Large intestine (tissue), 12 donors: ENCODE measurements around the gene CLEC2D. TPM values are rescaled to one million over a fixed set of nuclear protein-coding genes. Genes with fewer than 3 reads are reported as not detected.

Experiments used
- DNase-seq, 2 donors: peaks; one replicate each; pipeline versions ENCODE4 v3.0.0 to v3.0.0-alpha.2; 2013
- H3K27ac ChIP-seq: one replicate; pipeline ENCODE4 v1.5.1; 2013; ENCODE audit warnings: low read length
- H3K27me3 ChIP-seq: 2 replicates; pipeline ENCODE4 v1.6.1; 2013; ENCODE audit warnings: low read length; ENCODE audit not compliant: control insufficient read depth, insufficient read depth
- H3K36me3 ChIP-seq: 2 replicates; pipeline ENCODE4 v1.6.1; 2013; ENCODE audit warnings: low read length; ENCODE audit not compliant: control insufficient read depth, insufficient read depth
- H3K4me1 ChIP-seq: one replicate; pipeline ENCODE4 v1.6.1; 2013; ENCODE audit warnings: low read length; ENCODE audit not compliant: control insufficient read depth, insufficient read depth
- H3K4me3 ChIP-seq: one replicate; pipeline ENCODE4 v1.5.1; 2013; ENCODE audit warnings: low read length
- H3K9me3 ChIP-seq: one replicate; pipeline ENCODE4 v1.6.1; 2013; ENCODE audit warnings: mild to moderate bottlenecking, low read depth, low read length, moderate library complexity; ENCODE audit not compliant: control insufficient read depth
- WGBS: methylation state at CpG from one replicate; pipeline ENCODE4 v1.1.5; 2013; ENCODE audit warnings: low lambda C conversion rate; ENCODE audit not compliant: insufficient coverage; 5-methylcytosine and 5-hydroxymethylcytosine counted together
- long read RNA-seq, 11 donors: transcript quantifications; one replicate each; lab custom pipeline, GENCODE V29; 2026
- polyA plus RNA-seq: library from polyadenylated mRNA; unstranded; fragments of 120-200 nt; gene quantifications from one replicate; pipeline ENCODE4 v1.2.1, GENCODE V29; 2013

CLEC2D gene
- polyA plus RNA-seq: 9.9 TPM
- long read RNA-seq, donor 1: 0 reads
- long read RNA-seq, donor 2: 0 reads
- long read RNA-seq, donor 3: 0 reads
- long read RNA-seq, donor 4: 0 reads
- long read RNA-seq, donor 5: 0 reads
- long read RNA-seq, donor 6, partial matches to known transcripts: 0 of 1 reads
- long read RNA-seq, donor 6, other reads (novel, unspliced or antisense): 0 of 1 reads
- long read RNA-seq, donor 7: 0 reads
- long read RNA-seq, donor 8, partial matches to known transcripts: 0 of 1 reads
- long read RNA-seq, donor 8, other reads (novel, unspliced or antisense): 0 of 1 reads
- long read RNA-seq, donor 9, full-length matches to known transcripts: 1 of 1 reads
- long read RNA-seq, donor 9, partial matches to known transcripts: 0 of 1 reads
- long read RNA-seq, donor 9, other reads (novel, unspliced or antisense): 0 of 1 reads
- long read RNA-seq, donor 10, partial matches to known transcripts: 0 of 1 reads
- long read RNA-seq, donor 10, other reads (novel, unspliced or antisense): 0 of 1 reads
- long read RNA-seq, donor 11: 0 reads

- peaks cover 5% of the 10 kb centered on the region for H3K36me3 ChIP-seq
- no peak within 1 kb of the TSS for H3K4me3 ChIP-seq
- 97% methylated on average over 4 of the region's 4 CpGs for WGBS
- no peaks in the 10 kb centered on the region for H3K9me3 ChIP-seq
- DNase-seq: no peak
- no peaks in the 10 kb centered on the region for H3K27me3 ChIP-seq
- H3K27ac ChIP-seq: no peak within 1 kb of the TSS
- H3K4me1 ChIP-seq: no peaks in the 10 kb centered on the region
Measured at GRCh38 chr12:9669534-9669933, at the start of gene CLEC2D. TSS of gene CLEC2D (plus strand) at chr12:9669713. CDS start at chr12:9669735, 22 bp downstream.

DNA sequence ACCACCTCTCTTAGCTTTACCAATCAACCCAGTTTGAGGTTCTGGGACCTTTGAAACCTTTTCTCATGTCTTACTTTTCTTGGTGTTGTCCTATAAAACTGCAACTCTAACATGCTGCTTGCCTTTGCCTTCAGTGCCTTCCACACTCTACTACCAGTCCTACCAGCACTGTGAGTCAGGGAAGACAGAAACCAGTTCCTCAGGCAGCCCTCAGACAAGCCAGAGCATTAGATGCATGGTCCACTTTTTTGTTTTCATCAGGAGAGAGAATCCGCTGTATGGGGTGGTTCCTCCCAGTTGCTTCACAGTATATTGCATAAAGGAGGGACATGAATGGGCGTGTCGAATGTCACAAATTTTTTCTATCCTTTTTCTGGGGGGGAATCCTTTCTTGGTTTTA lies 44.5 kb upstream of the CLEC2D start:
- no peaks in the 10 kb centered on the region for H3K4me1 ChIP-seq
- DNase-seq: no peak
- H3K27me3 ChIP-seq: no peaks in the 10 kb centered on the region
- H3K9me3 ChIP-seq: peaks cover 4% of the 10 kb centered on the region
- no peak overlapping the region for H3K27ac ChIP-seq
- H3K36me3 ChIP-seq: no peaks in the 10 kb centered on the region
- H3K4me3 ChIP-seq: no peak overlapping the region
- no CpG with 5 or more reads among the region's 3 CpGs for WGBS

DNA sequence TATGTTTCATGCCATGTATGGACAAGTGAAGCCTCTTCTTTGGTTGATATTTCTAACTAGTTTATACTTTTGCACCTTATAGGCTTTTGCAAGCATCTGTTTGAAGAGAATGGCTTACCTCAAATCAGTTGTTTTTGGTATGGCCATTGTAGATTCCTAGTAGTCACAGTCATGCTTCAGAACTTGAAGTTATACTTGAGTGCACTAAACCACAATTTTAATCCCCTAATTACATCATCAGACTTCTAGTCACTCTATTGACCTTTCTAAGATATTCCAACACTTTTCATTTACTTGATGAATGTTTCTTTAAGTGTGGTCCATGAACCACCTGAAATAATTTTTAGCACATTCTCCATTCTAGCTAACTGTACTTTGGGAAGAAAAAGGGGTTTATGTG lies 43.2 kb upstream of the CLEC2D start:
- H3K9me3 ChIP-seq: peaks cover 4% of the 10 kb centered on the region
- no peak for DNase-seq
- H3K27me3 ChIP-seq: no peaks in the 10 kb centered on the region

DNA sequence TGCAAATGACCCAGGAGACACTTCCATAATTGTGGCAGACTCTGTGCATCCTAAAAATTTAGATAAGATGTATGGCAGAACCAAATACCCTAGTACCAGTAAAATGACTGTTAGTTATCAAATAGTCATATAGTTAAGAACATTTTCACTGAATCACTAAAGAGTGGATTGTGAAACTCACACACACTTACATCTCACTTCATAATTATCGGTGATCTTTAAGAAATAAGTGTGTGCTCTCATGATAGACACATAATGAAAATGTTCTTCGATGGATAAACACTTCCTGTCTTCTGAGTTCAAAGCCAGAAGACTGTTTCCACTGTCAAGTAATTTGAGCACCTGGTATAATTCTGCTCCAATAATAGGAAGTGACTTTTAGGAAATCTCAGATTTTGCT lies 42.7 kb upstream of the CLEC2D start:
- no peak overlapping the region for H3K4me3 ChIP-seq
- H3K9me3 ChIP-seq: peaks cover 4% of the 10 kb centered on the region
- 100% methylated on average over 1 of the region's 2 CpGs for WGBS
- H3K4me1 ChIP-seq: no peaks in the 10 kb centered on the region
- H3K36me3 ChIP-seq: no peaks in the 10 kb centered on the region
- no peaks in the 10 kb centered on the region for H3K27me3 ChIP-seq
- H3K27ac ChIP-seq: no peak overlapping the region
- no peak for DNase-seq

More for the DNA sequence above, 43.2 kb upstream of the CLEC2D start:
- no peak overlapping the region for H3K4me3 ChIP-seq
- no peaks in the 10 kb centered on the region for H3K4me1 ChIP-seq
- no peak overlapping the region for H3K27ac ChIP-seq
- no peaks in the 10 kb centered on the region for H3K36me3 ChIP-seq

DNA sequence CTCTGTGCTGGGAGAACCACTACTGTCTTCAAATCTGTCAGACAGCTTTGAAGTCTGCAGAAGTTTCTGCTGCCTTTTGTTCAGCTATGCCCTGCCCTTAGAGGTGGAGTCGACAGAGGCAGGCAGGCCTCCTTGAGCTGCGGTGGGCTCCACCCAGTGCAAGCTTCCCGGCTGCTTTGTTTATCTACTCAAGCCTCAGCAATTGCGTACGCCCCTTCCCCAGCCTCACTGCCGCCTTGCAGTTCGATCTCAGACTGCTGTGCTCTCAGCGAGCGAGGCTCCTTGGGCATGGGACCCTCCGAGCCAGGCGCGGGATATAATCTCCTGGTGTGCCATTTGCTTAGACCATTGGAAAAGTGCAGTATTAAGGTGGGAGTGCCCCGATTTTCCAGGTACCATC lies 36.7 kb upstream of the CLEC2D start:
- WGBS: no CpG with 5 or more reads among the region's 13 CpGs
- H3K27ac ChIP-seq: no peak overlapping the region
- H3K27me3 ChIP-seq: no peaks in the 10 kb centered on the region
- peaks cover 4% of the 10 kb centered on the region for H3K9me3 ChIP-seq
- no peak for DNase-seq
- H3K36me3 ChIP-seq: no peaks in the 10 kb centered on the region
- H3K4me1 ChIP-seq: no peaks in the 10 kb centered on the region
- H3K4me3 ChIP-seq: no peak overlapping the region

DNA sequence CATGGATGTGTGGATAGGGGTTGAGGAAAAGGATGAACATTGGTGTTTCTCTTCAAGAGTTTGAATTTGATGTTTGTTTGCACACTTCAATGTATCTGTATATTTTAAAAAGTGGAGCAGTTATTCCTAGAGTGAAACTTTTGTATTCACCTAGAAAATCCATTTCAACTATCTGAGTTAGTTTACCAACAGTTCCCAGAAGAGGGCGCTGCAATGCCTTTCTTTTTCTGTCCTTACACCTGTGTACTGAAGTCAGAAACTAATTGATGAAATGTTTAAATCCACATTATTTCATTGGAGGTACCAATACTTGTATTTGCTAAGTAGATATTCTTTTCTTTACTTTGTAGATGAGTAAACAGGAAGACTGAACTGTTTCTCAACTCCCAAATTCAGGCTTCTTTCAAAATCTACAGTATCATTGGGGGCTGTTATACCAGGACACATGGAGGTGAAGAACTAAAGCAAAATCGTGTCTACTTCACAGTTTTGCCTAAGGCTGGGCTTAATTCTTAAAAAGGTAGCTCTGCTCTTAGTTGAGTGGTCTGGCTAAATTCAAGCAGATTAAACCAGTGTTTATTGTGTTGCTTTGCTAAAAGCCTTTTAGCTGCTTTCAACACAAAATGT lies 35.2 kb upstream of the CLEC2D start:
- no peak overlapping the region for H3K27ac ChIP-seq
- WGBS: no CpG with 5 or more reads among the region's 2 CpGs

DNA sequence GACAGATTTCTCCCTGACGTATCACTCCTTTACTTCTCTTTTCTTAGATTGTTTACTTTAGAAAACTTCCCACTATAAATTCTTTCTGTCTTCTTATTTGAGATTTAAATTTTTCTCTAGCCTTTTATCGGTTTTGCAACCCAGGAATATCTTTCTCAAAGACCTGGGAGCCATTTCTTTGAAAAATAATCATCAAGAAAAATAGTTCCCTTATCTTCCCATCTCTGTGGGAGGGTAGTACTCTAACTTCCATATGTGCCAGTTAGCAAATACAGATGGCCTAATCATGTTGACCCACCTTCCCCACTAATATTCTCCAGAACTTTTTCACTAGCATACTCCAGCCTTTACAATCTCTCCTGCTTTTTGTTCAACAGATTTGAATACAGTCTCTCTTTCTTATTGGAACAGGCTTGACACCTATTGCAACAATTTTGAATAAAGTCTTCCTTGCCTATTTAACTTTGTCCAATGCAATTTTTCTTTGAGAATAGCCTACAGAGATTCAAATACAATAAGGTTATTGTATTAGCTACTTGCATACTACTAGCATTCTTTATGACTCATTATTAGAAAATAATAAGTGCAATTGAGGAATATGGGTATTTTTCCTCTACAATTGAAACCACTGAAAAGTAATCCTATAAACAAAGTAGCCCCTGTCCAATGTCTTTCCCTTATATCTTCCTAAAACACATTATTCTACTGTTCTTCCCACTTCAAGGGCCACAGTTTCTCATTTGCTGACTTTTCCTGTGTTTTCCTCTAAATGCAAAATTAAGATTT lies 34.4 kb upstream of the CLEC2D start:
- Histone ChIP-seq H3K36me3 (no peaks in the 10 kb centered on the region), H3K27me3 (no peaks in the 10 kb centered on the region), H3K4me3 (no peak overlapping the region), H3K4me1 (no peaks in the 10 kb centered on the region), H3K9me3 (peaks cover 4% of the 10 kb centered on the region), H3K27ac (no peak overlapping the region)
- 90% methylated on average over 2 of the region's 2 CpGs for WGBS
- DNase-seq: no peak

More for the DNA sequence above, 35.2 kb upstream of the CLEC2D start:
- no peak overlapping the region for H3K4me3 ChIP-seq
- H3K4me1 ChIP-seq: no peaks in the 10 kb centered on the region
- DNase-seq: peak in 1 of 2 donors; percentile 9
- H3K27me3 ChIP-seq: no peaks in the 10 kb centered on the region
- H3K9me3 ChIP-seq: peaks cover 4% of the 10 kb centered on the region
- no peaks in the 10 kb centered on the region for H3K36me3 ChIP-seq

DNA sequence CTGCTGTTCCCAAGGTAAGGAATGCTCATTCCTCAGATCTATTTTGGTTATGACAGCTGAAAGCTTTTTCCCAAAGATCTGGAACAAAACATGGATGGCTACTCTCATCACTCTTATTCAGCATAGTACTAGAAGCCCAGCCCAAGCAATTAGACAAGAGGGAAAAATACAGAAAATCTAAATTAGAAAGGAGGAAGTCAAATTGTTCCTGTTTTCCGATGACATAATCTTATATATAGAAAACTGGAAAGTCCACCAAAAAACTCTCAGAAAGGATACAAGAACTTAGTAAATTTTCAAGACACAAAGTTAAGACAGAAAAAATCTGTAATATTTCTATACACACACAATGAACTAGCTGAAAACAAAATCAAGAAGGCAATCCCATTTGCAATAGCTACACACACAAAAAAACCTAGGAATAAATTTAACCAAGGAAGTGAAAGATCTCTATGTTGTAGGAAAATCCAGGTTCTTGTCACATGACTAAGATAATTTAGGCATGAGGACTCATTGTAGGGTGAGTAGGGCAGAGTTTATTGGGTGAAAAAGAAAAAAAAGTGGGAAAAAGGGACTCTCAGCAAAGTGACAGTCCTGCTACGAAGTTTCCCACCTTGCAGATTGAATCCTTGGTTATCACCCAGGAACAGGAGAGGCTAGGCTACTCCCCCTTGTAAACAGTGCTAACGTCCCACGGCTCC lies 33.2 kb upstream of the CLEC2D start:
- DNase-seq: no peak
- 100% methylated on average over 1 of the region's 4 CpGs for WGBS
- Histone ChIP-seq H3K4me1 (no peaks in the 10 kb centered on the region), H3K27ac (no peak overlapping the region), H3K36me3 (no peaks in the 10 kb centered on the region), H3K9me3 (peaks cover 4% of the 10 kb centered on the region), H3K27me3 (no peaks in the 10 kb centered on the region), H3K4me3 (no peak overlapping the region)

DNA sequence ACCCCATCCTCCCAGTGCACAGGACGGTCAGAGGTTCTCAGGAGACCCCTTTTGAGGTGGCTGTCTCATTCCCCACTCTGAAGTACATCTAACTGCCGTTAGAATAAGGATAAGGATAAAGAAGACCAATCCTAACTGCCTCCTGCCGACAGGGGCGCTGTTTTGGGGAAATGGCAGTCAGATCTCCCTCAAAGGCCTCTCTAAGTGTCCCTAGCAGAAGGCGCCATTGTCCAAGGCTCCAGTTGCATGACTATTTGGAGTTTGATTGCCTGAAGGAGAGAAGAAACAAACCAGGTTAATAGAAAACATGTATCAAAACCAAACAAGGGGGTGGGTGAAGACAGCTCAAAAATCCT lies 32.7 kb upstream of the CLEC2D start:
- no peak overlapping the region for H3K27ac ChIP-seq
- H3K9me3 ChIP-seq: peaks cover 6% of the 10 kb centered on the region
- DNase-seq: no peak
- H3K4me1 ChIP-seq: no peaks in the 10 kb centered on the region
- WGBS: 80% methylated on average over 2 of the region's 5 CpGs
- H3K4me3 ChIP-seq: no peak overlapping the region
- H3K36me3 ChIP-seq: no peaks in the 10 kb centered on the region
- no peaks in the 10 kb centered on the region for H3K27me3 ChIP-seq

DNA sequence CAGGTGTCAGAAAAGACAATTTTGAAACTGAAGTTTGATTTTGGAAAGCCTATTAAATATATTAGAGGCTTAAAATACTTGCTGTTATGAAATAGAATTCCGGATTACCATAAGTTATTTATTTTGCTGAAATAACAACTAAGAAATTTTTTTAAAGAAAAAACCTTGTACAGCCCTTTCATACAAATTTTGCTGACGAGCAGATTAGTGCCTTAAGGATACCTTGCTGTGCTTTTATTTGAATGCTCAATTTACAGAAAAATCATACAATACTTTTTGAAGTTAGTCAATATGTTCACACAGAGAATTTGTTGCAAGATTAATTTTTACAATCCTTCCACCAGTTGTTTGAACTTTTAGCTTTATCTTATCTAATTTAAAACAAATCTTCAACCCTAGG lies 29.5 kb upstream of the CLEC2D start:
- Histone ChIP-seq H3K9me3 (peaks cover 6% of the 10 kb centered on the region), H3K4me3 (no peak overlapping the region), H3K4me1 (no peaks in the 10 kb centered on the region), H3K36me3 (no peaks in the 10 kb centered on the region), H3K27ac (no peak overlapping the region), H3K27me3 (no peaks in the 10 kb centered on the region)
- no peak for DNase-seq
- WGBS: 92% methylated on average over 2 of the region's 2 CpGs
